ENCODE data around the gene COPS2.

GRCh38 chr15:49169880-49170597 lies 14.6 kb upstream of the COPS2 start, which contains the start of gene GALK2:
- TF ChIP-seq CTCF (conservative IDR thresholded peaks at IDR 0.05 in 1 of 2, IDR thresholded peaks at IDR 0.05 in 1 of 2; ENCODE audit: extremely low read depth in 1 of 2, insufficient read depth in 1 of 2, low read depth in 1 of 2, low read length in 2 of 2) (no peak), EZH2 (IDR thresholded peaks at IDR 0.05; ENCODE audit: borderline replicate concordance, low read length) (no peak)

All from mammary epithelial cell (primary cell).